H9 (cell line): ENCODE data around the gene TRPM2. TPM values are rescaled to one million over a fixed set of nuclear protein-coding genes. Genes with fewer than 3 reads are reported as not detected.

Experiments used
- DNase-seq: peaks from one replicate; pipeline ENCODE4 v3.0.0-alpha.2; 2017
- H2AFZ ChIP-seq: one replicate; pipeline ENCODE4 v1.6.1; 2013; ENCODE audit warnings: mild to moderate bottlenecking, low read length, control low read depth, moderate library complexity
- H2AK5ac ChIP-seq: 2 replicates; pipeline ENCODE4 v1.6.1; 2013; ENCODE audit warnings: low read length, control low read depth, mixed read lengths; ENCODE audit not compliant: insufficient read length
- H2BK120ac ChIP-seq: one replicate; pipeline ENCODE4 v1.6.1; 2013; ENCODE audit warnings: low read depth, mild to moderate bottlenecking, low read length, control low read depth, inconsistent platforms; ENCODE audit not compliant: poor library complexity, severe bottlenecking
- H2BK12ac ChIP-seq: 2 replicates; pipeline ENCODE4 v1.6.1; 2013; ENCODE audit warnings: low read length, control low read depth, mixed read lengths, low read depth; ENCODE audit not compliant: insufficient read length
- H2BK15ac ChIP-seq: 2 replicates; pipeline ENCODE4 v1.6.1; 2013; ENCODE audit warnings: low read depth, low read length, control low read depth
- H2BK20ac ChIP-seq: one replicate; pipeline ENCODE4 v1.6.1; 2013; ENCODE audit warnings: low read depth, mild to moderate bottlenecking, low read length, control low read depth, inconsistent platforms; ENCODE audit not compliant: poor library complexity, severe bottlenecking
- H2BK5ac ChIP-seq: 2 replicates; pipeline ENCODE4 v1.6.1; 2013; ENCODE audit warnings: low read length, control low read depth, mixed read lengths; ENCODE audit not compliant: insufficient read length
- H3K14ac ChIP-seq: 2 replicates; pipeline ENCODE4 v1.6.1; 2013; ENCODE audit warnings: low read length, control low read depth; ENCODE audit not compliant: insufficient read depth
- H3K18ac ChIP-seq: 2 replicates; pipeline ENCODE4 v1.6.1; 2013; ENCODE audit warnings: low read depth, mild to moderate bottlenecking, mixed read lengths, low read length, control low read depth; ENCODE audit not compliant: insufficient read length
- H3K23ac ChIP-seq: 2 replicates; pipeline ENCODE4 v1.6.1; 2013; ENCODE audit warnings: low read length, control low read depth, mixed read lengths, low read depth; ENCODE audit not compliant: insufficient read length
- H3K23me2 ChIP-seq: 2 replicates; pipeline ENCODE4 v1.6.1; 2013; ENCODE audit warnings: low read depth, mild to moderate bottlenecking, mixed read lengths, low read length, control low read depth; ENCODE audit not compliant: insufficient read length, poor library complexity, severe bottlenecking
- H3K27ac ChIP-seq: 2 replicates; pipeline ENCODE4 v1.5.1; 2013; ENCODE audit warnings: low read length, control low read depth, mixed read lengths, low read depth; ENCODE audit not compliant: insufficient read length
- H3K27me3 ChIP-seq: 2 replicates; pipeline ENCODE4 v1.6.1; 2013; ENCODE audit warnings: low read length, control low read depth, inconsistent platforms; ENCODE audit not compliant: insufficient read depth
- H3K4ac ChIP-seq: 2 replicates; pipeline ENCODE4 v1.6.1; 2013; ENCODE audit warnings: low read depth, mild to moderate bottlenecking, control low read depth, inconsistent platforms, low read length, moderate library complexity
- H3K4me1 ChIP-seq: 2 replicates; pipeline ENCODE4 v1.6.1; 2013; ENCODE audit warnings: low read length, control low read depth, inconsistent platforms; ENCODE audit not compliant: insufficient read depth
- H3K4me2 ChIP-seq: 2 replicates; pipeline ENCODE4 v1.6.1; 2013; ENCODE audit warnings: low read length, control low read depth, mixed read lengths; ENCODE audit not compliant: insufficient read length, insufficient read depth
- H3K56ac ChIP-seq: 2 replicates; pipeline ENCODE4 v1.6.1; 2013; ENCODE audit warnings: low read depth, mild to moderate bottlenecking, mixed read lengths, low read length, control low read depth; ENCODE audit not compliant: insufficient read length
- H3K79me1 ChIP-seq: 2 replicates; pipeline ENCODE4 v1.6.1; 2013; ENCODE audit warnings: low read depth, mild to moderate bottlenecking, moderate library complexity, low read length, control low read depth, inconsistent platforms; ENCODE audit not compliant: insufficient read depth, poor library complexity, severe bottlenecking
- H3K79me2 ChIP-seq: 2 replicates; pipeline ENCODE4 v1.6.1; 2013; ENCODE audit warnings: low read length, control low read depth, inconsistent platforms; ENCODE audit not compliant: insufficient read depth
- H3K9ac ChIP-seq: 2 replicates; pipeline ENCODE4 v1.6.1; 2013; ENCODE audit warnings: low read length, control low read depth, mixed read lengths; ENCODE audit not compliant: insufficient read length; ENCODE audit errors: extremely low read depth
- H3K9me3 ChIP-seq: one replicate; pipeline ENCODE4 v1.6.1; 2013; ENCODE audit warnings: low read depth, low read length, inconsistent platforms; ENCODE audit not compliant: control insufficient read depth
- H3T11ph ChIP-seq: one replicate; pipeline ENCODE4 v1.6.1; 2013; ENCODE audit warnings: mild to moderate bottlenecking, low read length, control low read depth, inconsistent platforms
- H4K20me1 ChIP-seq: one replicate; pipeline ENCODE4 v1.6.1; 2013; ENCODE audit not compliant: control insufficient read depth, insufficient read length, insufficient read depth
- H4K5ac ChIP-seq: 2 replicates; pipeline ENCODE4 v1.6.1; 2013; ENCODE audit warnings: low read depth, mild to moderate bottlenecking, mixed read lengths, low read length, control low read depth; ENCODE audit not compliant: insufficient read length
- H4K8ac ChIP-seq: replicated peaks from 2 replicates; pipeline ENCODE4 v1.6.1; 2013; ENCODE audit warnings: low read length, control low read depth, mixed read lengths, low read depth; ENCODE audit not compliant: insufficient read length
- H4K91ac ChIP-seq: 2 replicates; pipeline ENCODE4 v1.6.1; 2013; ENCODE audit warnings: low read depth, mild to moderate bottlenecking, moderate library complexity, mixed read lengths, low read length, control low read depth; ENCODE audit not compliant: insufficient read length
- H3K27ac Mint-ChIP-seq, 3 experiments: 2 replicates in 2 of 3; 3 replicates in 1 of 3; pipeline ENCODE4 v1.8.0; 2020 to 2021; ENCODE audit warnings: mixed read lengths in 3 of 3, mild to moderate bottlenecking in 1 of 3, moderate library complexity in 1 of 3
- H3K27me3 Mint-ChIP-seq: 2 replicates; pipeline ENCODE4 v1.8.0; 2021; ENCODE audit warnings: low read depth, mild to moderate bottlenecking, moderate library complexity, mixed read lengths
- H3K36me3 Mint-ChIP-seq, 3 experiments: 2 replicates in 2 of 3; 3 replicates in 1 of 3; pipeline ENCODE4 v1.8.0; 2020 to 2021; ENCODE audit warnings: low read depth in 3 of 3, mixed read lengths in 3 of 3; ENCODE audit not compliant: insufficient read depth in 1 of 3
- H3K4me1 Mint-ChIP-seq, 2 experiments: 2 replicates each; pipeline ENCODE4 v1.8.0; 2020; ENCODE audit warnings: mixed read lengths in 2 of 2
- H3K4me3 Mint-ChIP-seq, 2 experiments: 2 replicates in 1 of 2; 3 replicates in 1 of 2; pipeline ENCODE4 v1.8.0; 2020 to 2021; ENCODE audit warnings: mild to moderate bottlenecking in 2 of 2, mixed read lengths in 2 of 2, moderate library complexity in 1 of 2
- H3K9me3 Mint-ChIP-seq, 2 experiments: 2 replicates in 1 of 2; 3 replicates in 1 of 2; pipeline ENCODE4 v1.8.0; 2020; ENCODE audit warnings: mild to moderate bottlenecking in 2 of 2, mixed read lengths in 2 of 2, moderate library complexity in 1 of 2
- CTCF ChIP-seq: fragments of 200-600 bp; sonication (generic); conservative IDR thresholded peaks from 3 replicates; pipeline ENCODE4 v1.8.0; 2021; ENCODE audit warnings: antibody characterized with exemption, mild to moderate bottlenecking
- WGBS: extraction: QIAGEN DNeasy Blood & Tissue Kit; methylation state at CpG from one replicate; pipeline ENCODE4 v1.1.7; 2013; ENCODE audit warnings: missing lambda C conversion rate, low lambda C conversion rate, mixed read lengths; ENCODE audit not compliant: insufficient read length; ENCODE audit errors: extremely low coverage; 5-methylcytosine and 5-hydroxymethylcytosine counted together
- total RNA-seq: library from RNA; stranded (reverse); gene quantifications from 2 replicates; pipeline ENCODE4 v1.2.1, GENCODE V29; 2021

Gene TRPM2
- total RNA-seq, 1 experiment from 2014 or later = 0.68 TPM

- H3K79me2 ChIP-seq = no peaks in the 10 kb centered on the region
- Mint-ChIP-seq H3K36me3 (peaks cover 0 to 14% (median 14%) of the 10 kb centered on the region in 3 experiments; a peak in 5 of 7 replicates), H3K4me3 (no peak overlapping the region), H3K9me3 (no peaks in the 10 kb centered on the region), H3K27me3 (no peaks in the 10 kb centered on the region), H3K27ac (peak overlapping the region in 1 of 3 experiments; percentile 82; a peak in 1 of 7 replicates), H3K4me1 (no peaks in the 10 kb centered on the region)
- H4K91ac ChIP-seq = no peak overlapping the region
- no peak overlapping the region for H2BK12ac ChIP-seq
- H4K8ac ChIP-seq = no peak overlapping the region
- WGBS = no CpG with 5 or more reads among the region's 38 CpGs
- H3K9me3 ChIP-seq = no peaks in the 10 kb centered on the region
- no peak overlapping the region for H2BK20ac ChIP-seq
- H3K4me1 ChIP-seq = no peaks in the 10 kb centered on the region
- H3K14ac ChIP-seq = no peak overlapping the region
- no peak overlapping the region for H3K4ac ChIP-seq
- no peak overlapping the region for H4K5ac ChIP-seq
- H2BK5ac ChIP-seq = no peak overlapping the region
- H2BK15ac ChIP-seq = no peak overlapping the region
- no peaks in the 10 kb centered on the region for H3K79me1 ChIP-seq
- H3K23me2 ChIP-seq = no peaks in the 10 kb centered on the region
- H3K4me2 ChIP-seq = no peak overlapping the region
- H3K23ac ChIP-seq = no peak overlapping the region
- H2BK120ac ChIP-seq = no peak overlapping the region
- H3K56ac ChIP-seq = no peak overlapping the region
- no peak overlapping the region for H3T11ph ChIP-seq
- no peaks in the 10 kb centered on the region for H3K27me3 ChIP-seq
- no peak for DNase-seq
- no peak for TF ChIP-seq CTCF
- H3K18ac ChIP-seq = no peak overlapping the region
- H2AFZ ChIP-seq = no peak overlapping the region
- no peak overlapping the region for H3K9ac ChIP-seq
- no peaks in the 10 kb centered on the region for H4K20me1 ChIP-seq
- no peak overlapping the region for H3K27ac ChIP-seq
- H2AK5ac ChIP-seq = no peak overlapping the region
These were observed 30.6 kb upstream of the TRPM2 start for GRCh38 chr21:44322621-44323325.
